GM21423 (cell line): ENCODE data around the gene IL6.
"Not testable (repeated sequence)": the region's sequence is repeated elsewhere in the genome, so short reads cannot be mapped to it uniquely, and the experiment has no call there.

Source experiments
- ATAC-seq: cut with Tn5 transposase; IDR thresholded peaks from one replicate; pipeline ENCODE4 v1.9.1; 2021; ENCODE audit warnings: mild to moderate bottlenecking, moderate library complexity; ENCODE audit not compliant: unreplicated experiment

Gene IL6

GRCh38 chr7:22703978-22704610, 22.9 kb upstream of the IL6 start:
- not testable (repeated sequence) for ATAC-seq

GRCh38 chr7:22704722-22705121, 22.3 kb upstream of the IL6 start:
- ATAC-seq: not testable (repeated sequence)

- ATAC-seq: not testable (repeated sequence)
Observed at GRCh38 chr7:22705874-22706273, 21.1 kb upstream of the IL6 start.

- not testable (repeated sequence) for ATAC-seq
Observed at GRCh38 chr7:22707026-22707691, 19.8 kb upstream of the IL6 start.

- not testable (repeated sequence) for ATAC-seq
Observed at GRCh38 chr7:22708214-22708613, 18.8 kb upstream of the IL6 start.

- not testable (repeated sequence) for ATAC-seq
Observed at GRCh38 chr7:22708677-22709061, 18.3 kb upstream of the IL6 start.

- ATAC-seq: not testable (repeated sequence)
Observed at GRCh38 chr7:22709062-22709829, 17.8 kb upstream of the IL6 start.

GRCh38 chr7:22709857-22710256, 17.1 kb upstream of the IL6 start:
- no peak for ATAC-seq

GRCh38 chr7:22712999-22713398, 14.0 kb upstream of the IL6 start:
- ATAC-seq: no peak

- no peak for ATAC-seq
Observed at GRCh38 chr7:22713463-22713862, 13.5 kb upstream of the IL6 start.

- ATAC-seq: no peak
Observed at GRCh38 chr7:22715969-22716368, 11.0 kb upstream of the IL6 start.

- ATAC-seq: no peak
Observed at GRCh38 chr7:22717760-22718159, 9.2 kb upstream of the IL6 start.

GRCh38 chr7:22718200-22718711, 8.7 kb upstream of the IL6 start:
- ATAC-seq: no peak

- ATAC-seq: no peak
Observed at GRCh38 chr7:22718911-22719420, 8.0 kb upstream of the IL6 start.

- no peak for ATAC-seq
Observed at GRCh38 chr7:22720791-22721786, 5.9 kb upstream of the IL6 start.

GRCh38 chr7:22722536-22723180, 4.3 kb upstream of the IL6 start:
- no peak for ATAC-seq

- no peak for ATAC-seq
Observed at GRCh38 chr7:22723181-22723601, 3.8 kb upstream of the IL6 start.

GRCh38 chr7:22723637-22724036, 3.4 kb upstream of the IL6 start:
- ATAC-seq: no peak

GRCh38 chr7:22724861-22725260, 2.1 kb upstream of the IL6 start:
- no peak for ATAC-seq

- no peak for ATAC-seq
Observed at GRCh38 chr7:22725585-22725984, 1.4 kb upstream of the IL6 start.
